Liver (tissue), 9 donors: ENCODE measurements around the gene GRID2IP. TPM values are rescaled to one million over a fixed set of nuclear protein-coding genes. Genes with fewer than 3 reads are reported as not detected.

Experiments
- DNase-seq: peaks from one replicate; pipeline ENCODE4 v3.0.0-alpha.2; 2017; ENCODE audit warnings: low spot score
- H3K27ac ChIP-seq, 2 donors: one replicate each; pipeline ENCODE4 v1.7.0; 2013; ENCODE audit warnings: inconsistent platforms in 2 of 2, low read length in 2 of 2, control low read depth in 1 of 2, low read depth in 1 of 2, mild to moderate bottlenecking in 1 of 2
- H3K27me3 ChIP-seq, 4 donors: one replicate each; pipeline versions ENCODE4 v1.6.1 to v1.7.0; 2013; ENCODE audit warnings: low read length in 3 of 4, inconsistent platforms in 1 of 4, mild to moderate bottlenecking in 1 of 4, moderate library complexity in 1 of 4; ENCODE audit not compliant: control insufficient read depth in 4 of 4, insufficient read depth in 4 of 4
- H3K36me3 ChIP-seq, 4 donors: one replicate each; pipeline versions ENCODE4 v1.6.1 to v1.7.0; 2013; ENCODE audit warnings: low read length in 3 of 4, mild to moderate bottlenecking in 3 of 4, low read depth in 1 of 4, moderate library complexity in 1 of 4; ENCODE audit not compliant: control insufficient read depth in 4 of 4, insufficient read depth in 3 of 4
- H3K4me1 ChIP-seq, 4 donors: one replicate each; pipeline versions ENCODE4 v1.6.1 to v1.7.0; 2013; ENCODE audit warnings: low read length in 3 of 4, mild to moderate bottlenecking in 3 of 4, moderate library complexity in 1 of 4; ENCODE audit not compliant: control insufficient read depth in 4 of 4, insufficient read depth in 4 of 4
- H3K4me3 ChIP-seq, 3 donors: one replicate each; pipeline versions ENCODE4 v1.6.1 to v1.7.0; 2013; ENCODE audit warnings: low read length in 3 of 3, control low read depth in 1 of 3, low read depth in 1 of 3, mild to moderate bottlenecking in 1 of 3
- H3K9ac ChIP-seq, 2 donors: one replicate each; pipeline ENCODE4 v1.7.0; 2013; ENCODE audit warnings: low read length in 2 of 2, mild to moderate bottlenecking in 2 of 2, moderate library complexity in 2 of 2, control low read depth in 1 of 2, low read depth in 1 of 2
- H3K9me3 ChIP-seq, 4 donors: one replicate each; pipeline versions ENCODE4 v1.6.1 to v1.7.0; 2013; ENCODE audit warnings: low read length in 3 of 4; ENCODE audit not compliant: control insufficient read depth in 4 of 4
- GABPA ChIP-seq, 2 donors: IDR thresholded peaks in 1 of 2; conservative IDR thresholded peaks in 1 of 2; 2 replicates each; pipeline ENCODE4 v1.6.1; 2016; ENCODE audit warnings: antibody characterized with exemption in 2 of 2, mild to moderate bottlenecking in 1 of 2, moderate library complexity in 1 of 2
- NR2F2 ChIP-seq: IDR thresholded peaks from 2 replicates; pipeline ENCODE4 v1.6.1; 2016; ENCODE audit warnings: antibody characterized with exemption
- REST ChIP-seq: IDR thresholded peaks from 2 replicates; pipeline ENCODE4 v1.6.1; 2016; ENCODE audit warnings: antibody characterized with exemption, mild to moderate bottlenecking
- YY1 ChIP-seq: IDR thresholded peaks from 2 replicates; pipeline ENCODE4 v1.6.1; 2016; ENCODE audit warnings: antibody characterized with exemption, mild to moderate bottlenecking
- WGBS: extraction: QIAGEN DNeasy Blood & Tissue Kit; methylation state at CpG from one replicate; pipeline ENCODE4 v1.1.7; 2013; 5-methylcytosine and 5-hydroxymethylcytosine counted together
- polyA plus RNA-seq, 2 donors: library from polyadenylated mRNA; stranded (reverse) in 1 of 2; unstranded in 1 of 2; fragments of 200-250 nt in 1 of 2; fragments of >200 nt in 1 of 2; fragmentation: Nextera tagmentation in 1 of 2; extraction: Ambion mirVana in 1 of 2; gene quantifications; one replicate each; pipeline versions ENCODE4 v1.2.1 to v1.2.3, GENCODE V29; 2013 to 2015
- total RNA-seq, 2 donors: library from RNA; depleted of rRNA; stranded (reverse); fragments of >200 nt; gene quantifications; one replicate each; pipeline ENCODE4 v1.2.3, GENCODE V29; 2014
- TF ChIP-seq, protein P1 (sequence below): IDR thresholded peaks from 2 replicates; pipeline ENCODE4 v1.6.1; 2016; ENCODE audit warnings: antibody characterized with exemption
- donor health status: healthy.
- donor health status: healthy.
- donor health status: healthy.
- donor health status: healthy.
- donor health status: healthy.

The GRID2IP gene
- total and polyA plus RNA-seq, 4 donors = 0.05 to 0.08 TPM; not detected in 2

- Histone ChIP-seq H3K4me1 (peaks cover 0 to 11% (median 4%) of the 10 kb centered on the region in 4 donors), H3K36me3 (peaks cover 0 to 14% (median 11%) of the 10 kb centered on the region in 4 donors), H3K4me3 (peak within 1 kb of the TSS; percentile 50 to 90 (median 79)), H3K9ac (peak within 1 kb of the TSS; percentile 5 to 42), H3K27ac (peak within 1 kb of the TSS; percentile 82 to 86), H3K27me3 (no peaks in the 10 kb centered on the region), H3K9me3 (no peaks in the 10 kb centered on the region)
- under 1% methylated on average over 61 of the region's 61 CpGs for WGBS
- TF ChIP-seq YY1 (peak; percentile 60), GABPA (IDR thresholded peaks at IDR 0.05 in 1 of 2, conservative IDR thresholded peaks at IDR 0.05 in 1 of 2) (peak in 1 of 2 donors; percentile 79), NR2F2 (no peak), REST (peak; percentile 34)
- TF ChIP-seq, protein P1, sequence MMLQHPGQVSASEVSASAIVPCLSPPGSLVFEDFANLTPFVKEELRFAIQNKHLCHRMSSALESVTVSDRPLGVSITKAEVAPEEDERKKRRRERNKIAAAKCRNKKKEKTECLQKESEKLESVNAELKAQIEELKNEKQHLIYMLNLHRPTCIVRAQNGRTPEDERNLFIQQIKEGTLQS = no peak
- DNase-seq = peak; percentile 97
Observed at GRCh38 chr7:6447581-6448199, 103.6 kb downstream of the GRID2IP start, which contains the start of gene DAGLB. TSS of gene DAGLB (minus strand) at chr7:6447954. CDS start at chr7:6447842, 112 bp downstream.

Other genes with a start within 250 kb of the GRID2IP start
- 1 to 10 TPM; 4.4 to 5.3 TPM for gene FAM220A, start 202.5 kb downstream of the GRID2IP start, total RNA-seq
- 1 to 10 TPM; 2.8 to 7.8 TPM for gene FAM220A, start 202.5 kb downstream of the GRID2IP start, polyA plus RNA-seq
- gene RAC1, start 176.9 kb downstream of the GRID2IP start, total RNA-seq = 10 to 100 TPM; 29.6 to 31.6 TPM
- gene RAC1, start 176.9 kb downstream of the GRID2IP start, polyA plus RNA-seq = 100 to 1,000 TPM in 1 of 2 donors, 10 to 100 TPM in 1; 83.9 to 119 TPM
- 10 to 100 TPM; 10.3 to 10.7 TPM for gene DAGLB, start 103.5 kb downstream of the GRID2IP start, total RNA-seq
- gene DAGLB, start 103.5 kb downstream of the GRID2IP start, polyA plus RNA-seq = 1 to 10 TPM; 4.9 to 6.6 TPM
- 100 to 1,000 TPM in 1 of 2 donors, 10 to 100 TPM in 1; 91.9 to 173 TPM for gene KDELR2, start 67.3 kb downstream of the GRID2IP start, total RNA-seq
- 100 to 1,000 TPM; 140 to 154 TPM for gene KDELR2, start 67.3 kb downstream of the GRID2IP start, polyA plus RNA-seq
- 10 to 100 TPM; 32.1 to 35.6 TPM for gene ZDHHC4, start 26.0 kb upstream of the GRID2IP start, total RNA-seq
- gene ZDHHC4, start 26.0 kb upstream of the GRID2IP start, polyA plus RNA-seq = 10 to 100 TPM; 34.2 to 46.8 TPM
- gene INTS15, start 38.6 kb upstream of the GRID2IP start, total RNA-seq = 10 to 100 TPM in 1 of 2 donors, 1 to 10 TPM in 1; 7.9 to 10.4 TPM
- 1 to 10 TPM; 5.2 to 8.4 TPM for gene INTS15, start 38.6 kb upstream of the GRID2IP start, polyA plus RNA-seq
- gene ZNF853, start 64.1 kb upstream of the GRID2IP start, total RNA-seq = 1 to 10 TPM in 1 of 2 donors, under 1 TPM in 1; 0.67 to 3.0 TPM
- gene ZNF853, start 64.1 kb upstream of the GRID2IP start, polyA plus RNA-seq = under 1 TPM; 0.04 to 0.35 TPM
- gene ZNF316, start 85.9 kb upstream of the GRID2IP start, total RNA-seq = 10 to 100 TPM in 1 of 2 donors, 1 to 10 TPM in 1; 8.9 to 14.3 TPM
- 1 to 10 TPM in 1 of 2 donors, under 1 TPM in 1; 0.35 to 5.4 TPM for gene ZNF316, start 85.9 kb upstream of the GRID2IP start, polyA plus RNA-seq
- 1 to 10 TPM; 9.5 to 9.9 TPM for gene ZNF12, start 155.5 kb upstream of the GRID2IP start, total RNA-seq
- gene ZNF12, start 155.5 kb upstream of the GRID2IP start, polyA plus RNA-seq = 1 to 10 TPM; 4.4 to 5.8 TPM
- under 1 TPM in 1 of 2 donors, not detected in 1; 0.42 TPM for gene RSPH10B2, start 202.6 kb upstream of the GRID2IP start, total RNA-seq
- gene RSPH10B2, start 202.6 kb upstream of the GRID2IP start, polyA plus RNA-seq = under 1 TPM in 1 of 2 donors, not detected in 1; 0.09 TPM